CD4-positive, alpha-beta T cell treated with Interleukin-2 at 100 ng/mL for 4 hours (primary cell): ENCODE measurements around the gene SGSM2.

ENCODE experiments used
- DNase-seq: peaks from one replicate; pipeline ENCODE4 v3.0.0-alpha.2; 2020; ENCODE audit warnings: low spot score

SGSM2 gene

GRCh38 chr17:2398655-2399571, 61.6 kb downstream of the SGSM2 start:
- peak; percentile 72 for DNase-seq

- DNase-seq, result peak; percentile 90
Measured at GRCh38 chr17:2399572-2400473, 62.5 kb downstream of the SGSM2 start.

- DNase-seq, result peak; percentile 42
Measured at GRCh38 chr17:2400474-2400866, 63.2 kb downstream of the SGSM2 start.

- DNase-seq, result peak; percentile 94
Measured at GRCh38 chr17:2400877-2401425, 63.6 kb downstream of the SGSM2 start, which contains the start of gene MNT. Gene MNT (minus strand): TSS chr17:2401060. CDS start chr17:2400712, 348 bp downstream.

- peak; percentile 99 for DNase-seq
Measured at GRCh38 chr17:2401426-2402221, 64.3 kb downstream of the SGSM2 start.

- DNase-seq, result no peak
Measured at GRCh38 chr17:2402544-2402943, 65.2 kb downstream of the SGSM2 start.

GRCh38 chr17:2403044-2403443, 65.7 kb downstream of the SGSM2 start:
- DNase-seq, result no peak

- DNase-seq, result no peak
Measured at GRCh38 chr17:2405247-2405926, 68.1 kb downstream of the SGSM2 start.

- no peak for DNase-seq
Measured at GRCh38 chr17:2406271-2406902, 69.1 kb downstream of the SGSM2 start.

- DNase-seq, result no peak
Measured at GRCh38 chr17:2406903-2407790, 69.8 kb downstream of the SGSM2 start.

GRCh38 chr17:2410951-2411350, 73.7 kb downstream of the SGSM2 start:
- no peak for DNase-seq

- no peak for DNase-seq
Measured at GRCh38 chr17:2412561-2413021, 75.3 kb downstream of the SGSM2 start.

- DNase-seq, result no peak
Measured at GRCh38 chr17:2414446-2415064, 77.3 kb downstream of the SGSM2 start.

GRCh38 chr17:2415081-2415480, 77.8 kb downstream of the SGSM2 start:
- DNase-seq, result no peak

- peak; percentile 89 for DNase-seq
Measured at GRCh38 chr17:2416010-2416734, 78.9 kb downstream of the SGSM2 start.

GRCh38 chr17:2418572-2418971, 81.3 kb downstream of the SGSM2 start:
- no peak for DNase-seq

- DNase-seq, result no peak
Measured at GRCh38 chr17:2419486-2419885, 82.2 kb downstream of the SGSM2 start.

- no peak for DNase-seq
Measured at GRCh38 chr17:2420176-2420575, 82.9 kb downstream of the SGSM2 start.
